HS-27A (cell line): Measurements from ENCODE around the gene TULP4.

Experiments used
- DNase-seq: peaks from one replicate; pipeline ENCODE4 v3.0.0-alpha.2; 2012; ENCODE audit warnings: low read depth, missing footprints

TULP4 gene

DNA sequence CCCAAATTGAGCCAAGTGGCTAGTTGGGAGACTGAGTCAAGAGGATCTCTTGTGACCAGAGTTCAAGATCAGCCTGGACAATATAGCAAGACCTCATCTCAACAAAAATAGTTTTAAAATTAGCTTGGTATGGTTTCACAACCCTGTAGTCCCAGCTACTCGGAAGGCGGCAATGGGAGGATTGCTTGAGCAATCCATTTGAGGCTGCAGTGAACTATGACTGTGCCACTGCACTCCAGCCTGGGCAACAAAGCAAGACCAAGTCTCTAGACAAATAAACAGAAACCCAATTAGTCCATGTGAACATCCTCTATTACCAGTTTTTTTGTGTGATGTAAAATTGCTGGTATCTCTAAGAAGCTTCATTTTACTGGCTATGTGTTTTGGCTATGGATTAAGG is 106.2 kb downstream of the TULP4 start:
- DNase-seq, result no peak

DNA sequence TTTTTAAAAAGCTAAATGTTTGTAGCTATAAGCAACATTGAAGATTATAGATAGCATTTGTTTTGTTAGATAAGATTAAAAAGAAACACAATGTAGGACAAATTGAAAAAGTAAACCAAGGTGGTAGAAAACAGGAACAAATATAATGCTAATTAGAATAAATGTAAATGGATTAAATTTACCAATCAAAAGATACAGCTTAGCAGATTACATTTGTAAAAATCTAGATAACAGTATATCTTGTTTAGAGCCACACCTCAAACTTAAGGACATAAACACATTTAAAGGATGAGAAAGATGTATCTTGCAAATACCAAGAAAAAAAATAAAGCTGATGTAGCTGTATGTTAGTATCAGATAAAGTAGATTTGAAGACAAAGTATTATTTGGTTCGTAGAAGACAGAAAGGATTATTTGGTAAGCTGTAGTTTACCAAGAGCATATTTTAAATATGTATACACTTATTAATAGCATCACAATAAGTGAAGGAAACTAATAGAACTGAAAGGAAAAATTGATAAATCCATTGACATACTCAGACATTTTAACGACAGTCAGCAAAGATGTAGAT is 107.2 kb downstream of the TULP4 start:
- DNase-seq, result no peak

DNA sequence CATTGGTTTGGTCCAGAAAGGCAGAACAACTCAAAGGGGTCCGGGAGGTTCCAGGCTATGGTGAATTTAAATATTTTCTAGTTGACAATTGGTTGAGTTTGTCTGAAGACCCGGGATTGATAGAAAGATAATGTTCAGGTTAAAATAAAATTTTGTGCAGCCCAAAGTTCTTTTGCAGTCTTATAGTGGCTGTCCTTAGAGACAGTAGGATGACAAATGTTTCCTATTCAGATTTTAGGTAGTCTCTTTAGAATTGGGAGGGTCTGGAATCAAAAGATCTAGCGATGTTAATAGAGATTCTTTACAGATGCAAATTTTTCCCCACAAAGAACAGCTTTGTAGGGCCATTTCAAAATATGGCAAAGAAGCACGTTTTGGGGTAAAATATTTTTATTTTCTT is 109.1 kb downstream of the TULP4 start:
- DNase-seq, result no peak

DNA sequence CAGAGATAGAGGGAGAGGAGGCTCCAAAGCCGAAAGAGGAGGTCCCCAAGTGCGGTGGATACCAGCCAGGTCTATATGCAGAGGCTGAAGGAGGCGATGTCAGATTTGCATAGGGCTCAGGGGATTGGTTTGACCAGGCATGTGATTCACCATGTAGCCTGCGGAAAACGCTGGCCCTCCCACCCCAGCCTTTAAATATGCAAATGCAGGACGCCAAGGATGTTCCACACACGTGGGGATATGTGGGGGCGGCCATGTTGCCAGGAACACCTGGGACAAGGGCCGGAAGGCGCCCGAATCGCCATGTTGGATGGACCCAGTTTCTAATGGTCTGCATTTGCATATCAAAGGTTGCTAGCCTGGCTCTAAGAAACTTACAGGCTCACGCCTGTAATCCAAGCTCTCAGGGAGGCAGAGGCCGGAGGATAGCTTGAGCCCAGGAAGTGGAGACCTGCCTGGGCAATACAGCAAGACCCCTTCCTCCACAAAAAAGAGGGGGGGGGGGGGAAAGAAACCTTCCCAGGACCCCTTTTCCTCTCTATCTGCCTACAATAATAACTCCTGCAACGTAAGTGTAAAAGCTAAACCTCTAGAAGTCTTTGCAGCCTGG is 110.5 kb downstream of the TULP4 start:
- no peak for DNase-seq

DNA sequence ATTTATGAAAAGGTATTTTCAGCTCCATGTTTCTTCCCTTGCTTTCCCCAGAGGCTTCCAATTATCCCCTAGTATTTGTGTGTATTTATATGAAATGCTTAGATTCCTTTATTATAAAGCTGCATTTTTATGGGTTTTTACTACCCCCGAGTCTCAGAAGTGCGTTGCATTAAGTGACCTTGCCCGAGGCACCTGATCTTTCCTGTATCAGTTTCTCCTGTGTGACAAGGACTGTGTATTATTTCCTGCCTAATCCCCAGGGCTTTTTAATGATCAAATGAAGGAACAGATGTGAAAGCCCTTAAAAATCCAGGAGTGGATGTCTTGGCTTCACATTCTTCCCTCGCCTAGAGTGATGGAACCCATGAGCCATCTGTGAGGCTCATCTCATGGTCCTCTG is 118.8 kb downstream of the TULP4 start:
- no peak for DNase-seq

DNA sequence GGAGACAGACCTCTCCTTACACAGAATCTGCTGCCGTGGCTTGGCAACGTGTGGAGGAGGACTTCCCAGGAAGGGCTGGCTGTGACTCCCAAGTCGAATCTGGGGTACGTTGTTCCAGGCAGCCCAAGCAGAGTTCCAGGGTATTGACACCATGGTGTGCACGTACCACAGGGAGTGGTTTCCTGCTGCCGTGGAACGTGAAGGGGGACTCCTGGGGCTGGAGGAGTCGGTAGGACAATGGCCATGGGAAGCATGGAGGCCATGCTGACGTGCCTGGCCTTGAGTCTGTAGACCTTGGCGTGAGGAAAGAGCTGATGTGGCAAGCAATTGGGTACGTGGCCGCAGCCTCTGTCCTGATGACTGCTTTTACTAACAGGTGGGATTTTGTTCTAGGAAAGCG is 119.3 kb downstream of the TULP4 start:
- DNase-seq, result no peak

DNA sequence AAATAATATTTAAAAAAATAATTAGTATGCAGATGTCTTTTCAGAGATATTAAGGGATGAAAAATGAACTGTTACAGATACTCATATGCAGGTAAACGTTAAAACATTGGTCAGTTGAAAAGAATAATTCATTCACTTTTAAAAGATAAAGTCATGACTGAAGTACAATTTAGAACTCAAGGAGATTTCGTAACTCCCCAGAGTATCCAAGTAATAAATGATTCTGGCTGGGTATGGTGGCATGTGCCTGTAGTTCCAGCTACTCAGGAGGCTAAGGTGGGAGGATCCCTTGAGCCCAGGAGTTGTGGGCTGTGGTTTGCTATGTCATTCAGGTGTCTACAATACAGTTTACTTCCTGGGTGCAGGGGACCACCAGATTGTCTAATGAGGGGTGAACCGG is 125.3 kb downstream of the TULP4 start:
- DNase-seq, result no peak

DNA sequence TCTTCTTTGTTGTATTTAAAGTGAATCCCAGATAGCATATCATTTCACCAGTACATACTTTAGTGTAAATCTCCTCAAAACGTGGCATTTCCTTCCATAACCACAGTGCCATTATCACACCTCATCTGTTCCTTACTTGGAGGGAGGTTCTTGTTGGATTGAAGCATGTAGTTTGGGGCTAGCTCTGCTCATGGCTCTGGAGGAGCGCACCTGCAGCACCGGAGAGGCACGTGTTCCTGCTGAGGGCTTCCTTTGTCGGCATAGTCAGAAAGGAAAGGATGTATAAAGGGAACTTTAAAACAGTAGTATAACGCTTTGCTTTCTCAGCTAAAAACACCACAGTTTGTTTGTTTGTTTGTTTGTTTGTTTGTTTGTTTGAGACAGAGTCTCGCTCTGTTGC is 126.0 kb downstream of the TULP4 start:
- DNase-seq, result no peak

DNA sequence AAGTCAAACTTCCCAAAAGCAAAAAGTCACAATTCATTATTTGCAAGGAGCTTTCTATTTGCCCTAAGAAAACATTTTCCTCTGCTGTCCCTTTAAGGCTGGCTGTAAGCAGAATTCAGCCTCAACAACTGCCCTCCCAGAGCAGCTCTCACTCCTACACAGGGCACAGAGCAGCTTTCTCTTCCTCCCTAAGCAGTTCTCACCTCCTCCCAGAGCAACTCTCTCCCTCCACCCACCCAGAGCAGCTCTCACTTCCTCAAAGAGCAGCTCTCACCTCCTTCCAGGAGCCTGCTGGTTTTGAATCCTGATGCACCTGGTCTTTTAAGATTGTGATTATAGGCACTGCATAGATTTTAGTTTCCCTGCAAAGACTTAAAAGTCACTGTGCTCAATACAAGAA is 127.0 kb downstream of the TULP4 start:
- no peak for DNase-seq

DNA sequence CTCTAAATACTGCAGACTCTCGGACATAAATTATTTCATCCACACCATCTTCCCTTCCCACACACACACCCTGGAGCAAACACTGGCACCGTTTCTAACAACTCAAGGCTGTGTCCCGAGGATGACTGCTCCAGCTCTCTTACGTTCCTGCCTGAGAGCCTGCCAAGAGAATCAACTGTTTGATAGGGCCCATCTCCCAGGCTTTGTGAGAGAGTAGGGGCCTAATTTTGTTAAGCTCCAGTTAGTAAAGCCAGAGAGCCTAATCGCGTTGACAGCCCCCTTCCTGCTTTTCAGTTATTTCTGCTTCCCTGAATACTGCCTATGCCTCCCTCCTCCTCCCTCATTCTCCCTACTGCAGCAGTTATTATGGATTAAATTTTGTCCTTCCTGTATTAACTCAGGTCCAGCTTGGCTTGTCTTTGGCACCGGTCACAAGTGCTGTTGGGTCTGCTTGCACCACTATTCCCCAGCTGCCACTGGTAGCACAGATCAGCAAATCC is 129.5 kb downstream of the TULP4 start:
- DNase-seq, result no peak

DNA sequence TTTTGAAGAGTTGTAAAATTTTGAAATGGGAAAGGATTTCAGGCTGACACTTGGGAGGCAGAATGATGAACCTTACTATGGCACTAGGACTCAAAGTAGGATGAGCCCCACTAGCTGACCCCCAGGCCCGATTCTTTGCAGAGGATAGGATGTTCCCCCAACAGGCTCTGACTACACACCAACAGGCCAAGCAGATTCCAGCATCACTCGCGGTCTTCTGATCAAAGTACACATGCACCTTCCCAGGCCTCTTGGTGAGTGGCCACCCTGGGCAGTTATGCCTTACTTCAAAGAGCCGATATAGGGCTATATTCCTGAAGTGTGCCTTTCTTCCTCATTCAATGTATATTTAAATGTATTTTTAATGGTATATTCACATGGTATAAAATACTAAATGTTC is 130.0 kb downstream of the TULP4 start:
- DNase-seq, result no peak

DNA sequence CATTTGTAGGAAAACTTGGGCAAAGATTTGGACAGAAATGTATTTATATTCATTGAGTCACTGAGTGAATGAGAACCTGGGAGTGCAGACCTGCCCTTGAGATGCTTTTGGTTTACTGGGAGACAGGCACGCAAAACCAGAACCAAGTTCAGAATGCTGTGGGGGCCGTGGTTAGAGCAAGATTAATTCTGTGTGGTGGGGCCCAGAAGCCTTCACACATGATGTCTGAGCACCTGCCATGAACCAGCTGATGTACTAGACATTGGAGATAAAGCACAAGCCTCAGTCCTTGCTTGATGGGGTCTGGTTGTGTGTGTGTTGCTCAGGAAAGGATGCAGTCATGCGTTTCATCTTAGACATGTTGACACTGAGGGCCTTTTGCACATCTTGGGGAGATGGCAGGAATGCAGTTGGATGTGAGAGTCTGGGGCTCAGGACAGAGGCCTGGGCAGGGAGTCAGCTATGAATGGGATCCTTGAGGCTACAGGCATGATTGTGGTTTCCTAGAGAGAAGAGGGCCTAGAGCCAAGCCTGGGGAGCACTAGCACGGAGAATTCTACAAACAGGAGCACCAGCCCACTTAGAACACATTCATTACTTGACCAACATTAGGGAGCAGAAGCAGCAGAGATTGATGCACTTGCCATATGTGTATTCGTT is 133.3 kb downstream of the TULP4 start:
- DNase-seq, result no peak

DNA sequence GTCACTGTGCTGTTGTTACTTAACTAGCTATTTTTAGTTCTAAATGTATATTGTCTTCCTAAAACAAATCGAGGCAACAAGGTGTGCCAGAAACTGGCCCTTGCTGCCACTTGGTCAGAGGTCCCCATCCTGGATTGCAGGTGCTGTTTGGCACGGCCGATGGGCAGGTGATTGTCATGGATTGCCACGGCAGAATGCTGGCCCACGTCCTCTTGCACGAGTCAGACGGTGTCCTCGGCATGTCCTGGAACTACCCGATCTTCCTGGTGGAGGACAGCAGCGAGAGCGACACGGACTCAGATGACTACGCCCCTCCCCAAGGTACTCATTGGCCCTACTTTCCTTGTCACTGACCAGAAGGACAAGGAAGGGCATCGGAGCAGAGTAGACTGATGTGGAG is 136.6 kb downstream of the TULP4 start:
- no peak for DNase-seq

DNA sequence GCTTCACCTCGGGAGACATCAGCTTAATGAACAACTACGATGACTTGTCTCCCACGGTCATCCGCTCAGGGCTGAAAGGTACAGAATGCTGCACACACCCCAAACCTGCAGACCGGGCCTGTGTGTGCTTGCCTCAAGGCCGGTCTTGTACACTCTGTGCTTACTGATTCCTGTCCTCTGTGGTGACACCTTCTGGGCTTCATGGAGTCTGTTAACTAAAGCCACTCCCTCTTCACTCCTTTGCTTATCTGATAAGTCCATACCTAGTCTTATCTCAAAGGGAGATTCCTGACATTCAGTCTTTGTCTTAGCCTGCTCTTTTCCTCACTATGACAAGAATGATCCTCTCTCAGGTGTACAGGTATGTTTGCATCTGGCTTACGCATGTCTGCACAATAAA is 139.9 kb downstream of the TULP4 start:
- no peak for DNase-seq

DNA sequence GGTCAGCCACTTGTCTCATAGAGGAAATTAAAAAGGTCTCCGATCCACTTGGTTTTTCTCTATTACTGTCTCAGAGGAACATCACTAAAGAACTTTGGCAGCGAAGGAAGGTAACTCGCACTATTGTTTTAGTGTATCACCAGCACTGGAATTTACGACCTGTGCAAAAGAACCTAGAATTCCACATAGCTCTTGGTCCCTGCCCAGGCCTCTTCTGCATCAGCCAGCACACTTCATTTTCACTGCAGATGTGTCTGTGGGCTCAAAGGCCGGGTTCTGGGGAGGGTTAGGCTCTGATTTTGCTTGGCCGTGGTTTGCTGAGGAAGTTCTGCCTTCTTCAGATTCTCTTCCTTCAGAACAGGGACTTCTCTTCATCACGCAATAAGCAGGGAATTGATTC is 144.9 kb downstream of the TULP4 start:
- DNase-seq, result no peak

DNA sequence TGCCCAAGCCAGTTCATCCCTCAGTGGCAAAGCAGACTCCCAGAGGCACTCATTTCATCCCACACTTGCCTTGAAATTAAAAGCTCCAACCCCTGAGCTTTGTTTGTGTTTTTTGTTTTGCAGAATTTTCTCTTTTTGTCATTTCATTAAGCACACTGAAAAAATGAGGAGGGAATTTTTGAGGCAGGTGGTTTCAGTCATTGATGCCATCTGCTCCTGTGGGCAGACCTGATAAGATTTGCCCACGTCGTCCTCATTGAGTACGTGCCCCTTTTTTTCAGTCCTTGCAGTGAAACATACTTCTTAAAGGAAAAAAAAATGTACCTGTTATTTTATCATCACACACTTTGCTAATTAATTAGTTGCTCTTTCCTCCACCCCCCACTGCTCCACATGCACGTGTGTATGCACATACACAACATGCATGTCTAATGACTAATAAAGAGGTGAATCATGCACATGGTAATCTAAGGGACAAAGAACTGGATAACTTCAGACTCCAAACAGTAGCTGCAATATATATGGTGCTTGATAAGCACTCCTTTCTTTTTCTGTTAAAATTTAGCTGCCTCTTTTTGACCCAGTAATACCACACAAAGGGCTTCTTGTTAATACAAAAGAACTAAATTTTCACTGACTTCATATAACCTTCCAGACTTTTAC is 145.5 kb downstream of the TULP4 start:
- no peak for DNase-seq

DNA sequence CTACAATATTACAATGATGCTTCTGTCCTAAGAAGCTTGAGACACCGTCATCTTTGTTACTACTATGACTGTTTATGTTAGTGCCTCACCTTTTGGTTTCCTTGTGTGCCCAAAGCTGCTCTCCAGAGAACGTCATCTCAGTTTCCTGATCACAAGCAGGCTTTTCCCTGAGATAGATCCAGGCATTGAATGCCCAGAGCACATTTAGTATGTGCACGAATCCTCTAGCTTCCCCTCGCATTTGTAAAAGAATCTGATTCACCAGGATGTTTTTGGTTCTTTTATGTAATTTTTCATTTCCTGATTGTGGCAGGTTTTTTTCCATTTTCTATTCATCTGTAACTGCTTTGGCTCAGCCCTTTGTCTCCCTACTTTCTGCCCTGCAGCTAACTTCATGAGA is 147.5 kb downstream of the TULP4 start:
- no peak for DNase-seq

DNA sequence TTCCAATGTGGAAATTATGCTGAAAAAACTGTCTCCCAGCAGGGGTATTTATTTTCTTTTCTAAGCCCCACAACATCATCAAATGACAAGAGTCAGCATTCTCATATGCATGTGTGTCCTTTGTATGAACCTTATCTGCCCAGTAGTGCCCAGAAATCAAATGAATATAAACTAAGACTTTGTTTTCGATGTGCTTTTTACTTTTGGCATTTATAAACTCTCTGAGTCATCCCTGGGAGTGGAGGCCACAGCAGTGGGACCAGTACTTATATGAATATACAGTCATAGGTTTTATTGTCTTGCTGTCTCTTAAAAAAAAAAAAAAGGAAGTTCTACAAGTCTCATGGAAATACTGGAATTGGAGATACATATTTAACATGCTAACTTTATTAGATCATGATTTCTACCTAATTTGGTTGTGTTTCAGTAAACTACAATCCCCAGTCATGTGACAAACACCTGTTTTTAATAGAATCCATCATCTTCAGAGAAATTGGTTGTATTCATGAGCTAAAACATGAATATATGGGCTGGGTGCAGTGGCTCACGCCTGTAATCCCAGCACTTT is 148.4 kb downstream of the TULP4 start:
- no peak for DNase-seq

DNA sequence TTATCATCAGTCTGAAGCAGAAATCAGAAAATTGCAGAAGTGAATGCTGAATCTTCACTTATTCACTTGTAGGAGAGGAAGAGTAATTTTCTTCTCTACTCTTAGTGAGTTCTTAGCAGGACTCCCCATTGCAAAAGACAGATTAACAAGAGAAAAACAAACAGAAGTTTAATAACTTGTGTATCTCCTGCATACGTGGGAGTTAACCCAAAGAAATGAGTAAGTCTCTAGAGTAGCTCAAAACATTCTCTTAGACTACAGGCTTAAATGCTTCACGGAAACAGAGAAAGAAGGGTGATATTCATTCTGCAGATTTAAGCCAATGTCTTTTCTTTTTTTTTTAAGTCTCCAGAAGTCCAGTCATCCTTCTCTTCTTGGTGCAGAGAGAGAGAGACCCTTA is 149.7 kb downstream of the TULP4 start:
- no peak for DNase-seq

DNA sequence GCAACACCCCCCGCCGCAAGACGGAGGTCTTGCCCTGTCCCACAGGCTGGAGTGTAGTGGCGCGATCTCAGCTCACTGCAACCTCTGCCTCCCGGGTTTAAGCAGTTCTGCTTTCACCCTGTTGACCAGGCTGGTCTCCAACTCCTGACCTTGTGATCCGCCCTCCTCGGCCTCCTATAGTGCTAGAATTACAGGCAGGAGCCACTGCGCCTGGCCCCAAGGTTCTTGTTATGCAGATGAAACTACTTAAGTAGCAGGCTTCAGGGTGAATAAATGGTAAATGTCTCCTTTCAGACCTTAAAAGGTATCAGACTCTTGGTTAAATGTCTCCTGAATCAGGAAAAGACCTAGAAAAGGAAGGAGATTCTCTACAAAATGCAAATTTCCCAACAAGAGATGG is 152.2 kb downstream of the TULP4 start:
- no peak for DNase-seq

DNA sequence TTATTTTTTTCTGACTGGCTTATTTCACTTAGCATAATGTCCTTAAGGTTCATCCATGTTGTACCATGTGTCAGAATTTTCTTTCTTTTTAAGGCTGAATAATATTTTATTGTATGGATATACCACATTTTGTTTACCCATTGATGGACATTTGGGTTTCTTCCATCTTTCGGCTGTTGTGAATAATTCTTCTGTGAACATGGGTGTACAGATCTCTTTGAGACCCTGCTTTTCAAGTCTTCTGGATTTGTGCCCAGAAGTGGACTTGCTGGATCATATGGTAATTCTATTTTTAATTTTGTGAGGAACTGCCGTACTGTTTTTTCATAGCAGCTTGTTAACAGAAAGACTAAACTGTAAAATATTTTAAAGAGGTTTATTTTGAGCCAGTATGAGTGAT is 153.0 kb downstream of the TULP4 start:
- no peak for DNase-seq

DNA sequence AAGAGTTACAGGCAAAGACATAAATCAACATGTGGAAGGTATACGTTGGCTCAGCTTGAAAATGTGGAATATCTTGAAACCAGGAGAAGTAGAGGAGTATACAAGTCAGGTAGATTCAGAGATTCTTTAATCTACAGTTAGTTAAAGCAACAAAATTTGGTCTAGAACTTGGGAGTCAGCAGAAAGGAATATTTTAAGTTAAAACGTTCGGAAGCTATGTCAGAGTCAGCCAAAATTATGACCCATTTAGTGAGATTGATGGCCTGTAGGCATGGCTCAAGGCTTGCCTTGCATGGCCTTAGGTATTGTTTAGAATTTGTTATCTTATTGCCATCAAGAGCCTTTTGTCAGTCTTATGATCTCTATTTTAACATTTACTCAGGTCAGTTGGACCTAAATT is 153.5 kb downstream of the TULP4 start:
- no peak for DNase-seq

DNA sequence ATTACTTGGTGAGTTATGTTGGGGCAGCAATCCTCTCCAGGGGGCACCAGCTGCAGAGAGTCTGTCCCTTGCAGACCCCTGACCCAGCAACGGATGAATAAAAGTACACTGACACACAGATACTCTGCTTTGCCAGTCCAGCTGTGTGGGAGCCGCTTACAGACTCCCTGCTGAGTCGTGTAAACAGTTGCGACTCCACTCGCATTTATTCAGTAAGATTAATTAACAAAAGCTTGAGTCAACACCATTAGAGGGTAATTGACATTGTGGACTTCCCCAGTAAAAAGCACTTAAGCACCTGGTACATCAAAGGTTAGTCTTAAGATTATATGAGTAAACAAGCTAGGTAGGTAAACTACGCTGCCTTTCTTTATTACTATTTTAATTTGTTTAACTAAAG is 155.7 kb downstream of the TULP4 start:
- no peak for DNase-seq
